WTC11 (cell line): ENCODE data around the gene ATP4A. TPM values are rescaled to one million over a fixed set of nuclear protein-coding genes. Genes with fewer than 3 reads are reported as not detected.
A peak's percentile ranks its signal among the peaks of the same experiment; 100 is the strongest.

Experiments used
- ATAC-seq: fragments of 200-7000 bp; cut with Tn5 transposase; 2 replicates; pipeline ENCODE4 v1.10.0; 2021; ENCODE audit warnings: mild to moderate bottlenecking, moderate library complexity
- CTCF ChIA-PET: fragments of 300-600 bp; sonication (Branson Sonifier 250); formaldehyde crosslinking; loops from one replicate; lab custom pipeline; 2021; ENCODE audit warnings: antibody characterized with exemption; lab: Charles Lee
- POLR2A ChIA-PET: fragments of 350-600 bp; sonication (Branson Sonifier 250); formaldehyde crosslinking; loops from one replicate; lab custom pipeline; 2021; ENCODE audit warnings: antibody characterized with exemption; lab: Charles Lee
- DNase-seq: peaks from one replicate; pipeline ENCODE4 v3.0.0; 2021; ENCODE audit warnings: low spot score
- H3K27ac Mint-ChIP-seq: 2 replicates; pipeline ENCODE4 v1.8.0; 2021; ENCODE audit warnings: mixed read lengths
- H3K27me3 Mint-ChIP-seq: 2 replicates; pipeline ENCODE4 v1.8.0; 2021; ENCODE audit warnings: low read depth, mild to moderate bottlenecking, moderate library complexity, mixed read lengths
- H3K36me3 Mint-ChIP-seq: 2 replicates; pipeline ENCODE4 v1.8.0; 2021; ENCODE audit warnings: mixed read lengths
- H3K4me1 Mint-ChIP-seq: 2 replicates; pipeline ENCODE4 v1.8.0; 2022; ENCODE audit warnings: mixed read lengths
- H3K4me3 Mint-ChIP-seq: 2 replicates; pipeline ENCODE4 v1.8.0; 2021; ENCODE audit warnings: mild to moderate bottlenecking, moderate library complexity, mixed read lengths
- H3K9me3 Mint-ChIP-seq: 2 replicates; pipeline ENCODE4 v1.8.0; 2021; ENCODE audit warnings: mixed read lengths
- CBFB ChIP-seq: sonication (generic); formaldehyde crosslinking; IDR thresholded peaks from 2 replicates; pipeline ENCODE4 v1.8.1; 2022; ENCODE audit warnings: mild to moderate bottlenecking, low read depth, missing genetic modification reagents
- CREM ChIP-seq: sonication (generic); formaldehyde crosslinking; IDR thresholded peaks from 2 replicates; pipeline ENCODE4 v1.8.1; 2022; ENCODE audit warnings: mild to moderate bottlenecking, missing genetic modification reagents, moderate library complexity
- GRHL2 ChIP-seq: fragments of 250-450 bp; sonication (Bioruptor Pico); IDR thresholded peaks from 2 replicates; pipeline ENCODE4 v1.8.0; 2022; ENCODE audit warnings: mild to moderate bottlenecking, moderate library complexity; ENCODE audit not compliant: insufficient replicate concordance, severe bottlenecking
- HMGA2 ChIP-seq: fragments of 250-450 bp; sonication (Bioruptor Pico); IDR thresholded peaks from 2 replicates; pipeline ENCODE4 v1.4.0; 2021; ENCODE audit warnings: mild to moderate bottlenecking, moderate library complexity
- NFYB ChIP-seq: sonication (generic); formaldehyde crosslinking; conservative IDR thresholded peaks from 2 replicates; pipeline ENCODE4 v1.8.0; 2022; ENCODE audit warnings: low read depth, missing genetic modification reagents
- NR1H2 ChIP-seq: sonication (generic); formaldehyde crosslinking; IDR thresholded peaks from 2 replicates; pipeline ENCODE4 v1.9.0; 2021; ENCODE audit warnings: mild to moderate bottlenecking, moderate library complexity, missing genetic modification reagents
- RELA ChIP-seq: sonication (generic); formaldehyde crosslinking; IDR thresholded peaks from 2 replicates; pipeline ENCODE4 v1.8.1; 2022; ENCODE audit warnings: missing genetic modification reagents, mild to moderate bottlenecking, borderline replicate concordance
- SMAD4 ChIP-seq: sonication (generic); formaldehyde crosslinking; IDR thresholded peaks from 2 replicates; pipeline ENCODE4 v1.8.0; 2022; ENCODE audit warnings: mild to moderate bottlenecking, missing genetic modification reagents
- SP1 ChIP-seq: sonication (generic); formaldehyde crosslinking; conservative IDR thresholded peaks from 2 replicates; pipeline ENCODE4 v1.8.1; 2022; ENCODE audit warnings: missing genetic modification reagents
- ZBTB21 ChIP-seq: sonication (generic); formaldehyde crosslinking; IDR thresholded peaks from 2 replicates; pipeline ENCODE4 v1.8.1; 2023; ENCODE audit warnings: mild to moderate bottlenecking, missing genetic modification reagents, borderline replicate concordance
- ZNF121 ChIP-seq: sonication (generic); formaldehyde crosslinking; IDR thresholded peaks from 2 replicates; pipeline ENCODE4 v1.8.0; 2023; ENCODE audit warnings: missing genetic modification reagents
- ZNF219 ChIP-seq: sonication (generic); formaldehyde crosslinking; IDR thresholded peaks from 2 replicates; pipeline ENCODE4 v1.8.0; 2023; ENCODE audit warnings: missing genetic modification reagents, mild to moderate bottlenecking, borderline replicate concordance
- ZNF416 ChIP-seq: fragments of 250-450 bp; sonication (Bioruptor Pico); IDR thresholded peaks from 2 replicates; pipeline ENCODE4 v1.9.0; 2021; ENCODE audit warnings: mild to moderate bottlenecking, inconsistent platforms
- total RNA-seq: library from RNA; stranded (reverse); gene quantifications from 3 replicates; pipeline ENCODE4 v1.2.3, GENCODE V29; 2021
- TF ChIP-seq, protein P1 (sequence below): sonication (generic); formaldehyde crosslinking; IDR thresholded peaks from 2 replicates; pipeline ENCODE4 v1.8.0; 2022; ENCODE audit warnings: mild to moderate bottlenecking, missing genetic modification reagents
- TF ChIP-seq, protein P2 (sequence below): sonication (generic); formaldehyde crosslinking; IDR thresholded peaks from 2 replicates; pipeline ENCODE4 v1.8.1; 2023; ENCODE audit warnings: mild to moderate bottlenecking, missing genetic modification reagents, moderate library complexity
- TF ChIP-seq, protein P3 (sequence below): fragments of 250-450 bp; sonication (Bioruptor Pico); IDR thresholded peaks from 2 replicates; pipeline ENCODE4 v2.1.2; 2022; ENCODE audit warnings: mild to moderate bottlenecking, moderate library complexity
- TF ChIP-seq, protein P4 (sequence below): sonication (generic); formaldehyde crosslinking; IDR thresholded peaks from 2 replicates; pipeline ENCODE4 v1.8.1; 2023; ENCODE audit warnings: mild to moderate bottlenecking, missing genetic modification reagents
- TF ChIP-seq, protein P5 (sequence below): sonication (generic); formaldehyde crosslinking; IDR thresholded peaks from 2 replicates; pipeline ENCODE4 v1.8.0; 2022; ENCODE audit warnings: mild to moderate bottlenecking, missing genetic modification reagents
- TF ChIP-seq, protein P6 (sequence below): sonication (generic); formaldehyde crosslinking; IDR thresholded peaks from 2 replicates; pipeline ENCODE4 v1.8.0; 2023; ENCODE audit warnings: mild to moderate bottlenecking, missing genetic modification reagents
- TF ChIP-seq, protein P7 (sequence below): sonication (generic); formaldehyde crosslinking; IDR thresholded peaks from 2 replicates; pipeline ENCODE4 v1.8.1; 2023; ENCODE audit warnings: mild to moderate bottlenecking, missing genetic modification reagents, moderate library complexity
- TF ChIP-seq, protein P8 (sequence below): sonication (generic); formaldehyde crosslinking; IDR thresholded peaks from 2 replicates; pipeline ENCODE4 v1.8.0; 2023; ENCODE audit warnings: missing genetic modification reagents

Gene ATP4A
- total RNA-seq, 1 experiment from 2014 or later: 0.59 TPM

DNA sequence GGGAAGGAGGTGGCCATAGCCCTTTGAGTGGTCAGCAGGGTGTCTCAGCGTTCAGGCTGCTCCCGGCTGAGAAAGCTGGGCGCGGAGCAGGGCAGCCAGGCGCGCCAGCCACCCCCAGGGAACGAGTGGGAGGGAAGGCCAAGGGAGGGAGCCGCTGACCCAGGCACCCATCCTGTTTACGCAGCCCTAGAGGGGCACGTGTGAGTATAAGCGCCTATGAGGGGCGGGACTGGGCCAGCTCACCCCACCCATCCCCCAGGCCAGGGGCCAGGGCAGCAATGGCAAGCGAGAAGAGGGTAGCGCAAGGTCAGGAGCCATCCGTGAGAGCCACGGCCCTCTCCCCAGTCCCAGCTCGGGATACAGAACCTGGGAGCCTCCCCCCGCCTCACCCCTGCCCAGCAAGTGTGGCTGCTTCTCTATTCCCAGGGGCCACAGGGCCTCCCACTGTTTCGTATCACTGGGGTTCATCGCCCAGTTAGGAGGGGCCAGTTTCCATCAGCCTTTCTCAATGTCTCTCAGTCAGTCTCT is 49.1 kb downstream of the ATP4A start:
- no peaks in the 10 kb centered on the region for H3K9me3 Mint-ChIP-seq
- ATAC-seq: peak; percentile 4; the same call in 1 of the 2 replicates
- H3K4me3 Mint-ChIP-seq: peak overlapping the region; percentile 55
- no peak overlapping the region for H3K27ac Mint-ChIP-seq
- POLR2A ChIA-PET: interaction anchor here (0.6 to 1.6 kb wide), 3 partner anchors 18 to 44 kb away, joined by 3 to 4 read pairs (median 4); no protein-coding TSS in a partner anchor
- TF ChIP-seq, protein P1, sequence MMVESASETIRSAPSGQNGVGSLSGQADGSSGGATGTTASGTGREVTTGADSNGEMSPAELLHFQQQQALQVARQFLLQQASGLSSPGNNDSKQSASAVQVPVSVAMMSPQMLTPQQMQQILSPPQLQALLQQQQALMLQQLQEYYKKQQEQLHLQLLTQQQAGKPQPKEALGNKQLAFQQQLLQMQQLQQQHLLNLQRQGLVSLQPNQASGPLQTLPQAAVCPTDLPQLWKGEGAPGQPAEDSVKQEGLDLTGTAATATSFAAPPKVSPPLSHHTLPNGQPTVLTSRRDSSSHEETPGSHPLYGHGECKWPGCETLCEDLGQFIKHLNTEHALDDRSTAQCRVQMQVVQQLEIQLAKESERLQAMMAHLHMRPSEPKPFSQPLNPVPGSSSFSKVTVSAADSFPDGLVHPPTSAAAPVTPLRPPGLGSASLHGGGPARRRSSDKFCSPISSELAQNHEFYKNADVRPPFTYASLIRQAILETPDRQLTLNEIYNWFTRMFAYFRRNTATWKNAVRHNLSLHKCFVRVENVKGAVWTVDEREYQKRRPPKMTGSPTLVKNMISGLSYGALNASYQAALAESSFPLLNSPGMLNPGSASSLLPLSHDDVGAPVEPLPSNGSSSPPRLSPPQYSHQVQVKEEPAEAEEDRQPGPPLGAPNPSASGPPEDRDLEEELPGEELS (CRISPR knock-in tag): 0 out of 2 replicates have a peak, but pooled peaks have one; percentile 32
- TF ChIP-seq CBFB (0 out of 2 replicates have a peak, but pooled peaks have one; percentile 40), ZBTB21 (CRISPR knock-in tag) (no peak), ZNF416 (CRISPR knock-in tag) (no peak)
- TF ChIP-seq, protein P2, sequence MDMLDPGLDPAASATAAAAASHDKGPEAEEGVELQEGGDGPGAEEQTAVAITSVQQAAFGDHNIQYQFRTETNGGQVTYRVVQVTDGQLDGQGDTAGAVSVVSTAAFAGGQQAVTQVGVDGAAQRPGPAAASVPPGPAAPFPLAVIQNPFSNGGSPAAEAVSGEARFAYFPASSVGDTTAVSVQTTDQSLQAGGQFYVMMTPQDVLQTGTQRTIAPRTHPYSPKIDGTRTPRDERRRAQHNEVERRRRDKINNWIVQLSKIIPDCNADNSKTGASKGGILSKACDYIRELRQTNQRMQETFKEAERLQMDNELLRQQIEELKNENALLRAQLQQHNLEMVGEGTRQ (CRISPR knock-in tag): peak; percentile 47; the same call in 1 of the 2 replicates
- TF ChIP-seq, all 79 proteins: peak for 3
- CTCF ChIA-PET: interaction anchor here (1.0 to 2.3 kb wide), 6 partner anchors 16 to 133 kb away, joined by 3 to 19 read pairs (median 6); partner anchors contain the start of gene COX6B1
- peak; percentile 31 for DNase-seq
- Mint-ChIP-seq H3K36me3 (no peaks in the 10 kb centered on the region), H3K27me3 (peaks cover 20% of the 10 kb centered on the region), H3K4me1 (peaks cover 14% of the 10 kb centered on the region)

DNA sequence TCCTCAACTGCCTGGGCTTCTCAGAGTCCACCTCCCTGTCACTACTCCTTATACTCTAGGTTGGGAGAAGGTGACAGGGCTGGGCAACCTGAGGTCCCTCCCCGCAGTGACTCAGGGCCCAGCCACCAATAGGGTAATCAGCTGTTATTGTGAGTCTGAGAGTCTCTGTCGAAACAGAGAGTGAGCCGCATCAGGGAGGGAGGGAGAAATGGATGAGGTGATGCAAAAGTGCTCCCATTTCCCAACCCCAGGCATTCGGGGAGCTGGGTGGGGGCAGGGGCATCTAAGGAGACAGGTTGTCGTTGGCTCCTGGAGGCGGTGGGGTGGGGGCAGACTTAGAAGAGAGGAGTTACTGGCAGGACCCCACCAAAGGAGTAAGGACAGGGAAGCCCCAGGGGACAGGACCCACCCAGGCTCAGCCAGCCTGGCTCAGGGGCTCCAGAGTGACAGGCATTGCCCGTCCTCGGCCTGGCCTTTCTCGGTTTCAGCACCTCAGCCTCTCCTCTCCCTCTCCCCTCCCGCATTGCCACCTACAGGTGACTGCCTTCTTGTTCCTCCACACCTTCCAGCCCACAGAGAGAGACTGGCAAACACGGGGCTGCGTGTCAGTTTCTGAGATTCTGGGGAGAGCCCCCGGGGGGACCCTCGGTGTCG is 49.7 kb downstream of the ATP4A start, which contains the start of gene DMKN:
Gene DMKN, minus strand, starts transcription at position 22 of the 654 bp plus-strand sequence. CDS start 174 bp downstream, outside the sequence.
- ChIA-PET POLR2A (interaction anchor here (0.5 to 1.6 kb wide), 4 partner anchors 16 to 98 kb away, joined by 3 to 5 read pairs (median 4); no protein-coding TSS in a partner anchor), CTCF (interaction anchor here (0.6 to 2.3 kb wide), 7 partner anchors 16 to 326 kb away, joined by 3 to 19 read pairs (median 5); no protein-coding TSS in a partner anchor)
- Mint-ChIP-seq H3K4me3 (peak within 1 kb of the TSS; percentile 55), H3K27ac (no peak within 1 kb of the TSS), H3K4me1 (peaks cover 15% of the 10 kb centered on the region), H3K27me3 (peaks cover 20% of the 10 kb centered on the region), H3K9me3 (no peaks in the 10 kb centered on the region), H3K36me3 (no peaks in the 10 kb centered on the region)
- DNase-seq (peak; percentile 37), ATAC-seq (peak; percentile 7)
- TF ChIP-seq HMGA2 (no peak), NFYB (CRISPR knock-in tag) (no peak), SP1 (CRISPR knock-in tag) (no peak), ZNF121 (CRISPR knock-in tag) (no peak), RELA (CRISPR knock-in tag) (no peak), ZNF219 (CRISPR knock-in tag) (no peak), GRHL2 (CRISPR knock-in tag) (no peak), NR1H2 (CRISPR knock-in tag) (no peak), SMAD4 (CRISPR knock-in tag) (no peak), CREM (CRISPR knock-in tag) (no peak)
- TF ChIP-seq, protein P3, sequence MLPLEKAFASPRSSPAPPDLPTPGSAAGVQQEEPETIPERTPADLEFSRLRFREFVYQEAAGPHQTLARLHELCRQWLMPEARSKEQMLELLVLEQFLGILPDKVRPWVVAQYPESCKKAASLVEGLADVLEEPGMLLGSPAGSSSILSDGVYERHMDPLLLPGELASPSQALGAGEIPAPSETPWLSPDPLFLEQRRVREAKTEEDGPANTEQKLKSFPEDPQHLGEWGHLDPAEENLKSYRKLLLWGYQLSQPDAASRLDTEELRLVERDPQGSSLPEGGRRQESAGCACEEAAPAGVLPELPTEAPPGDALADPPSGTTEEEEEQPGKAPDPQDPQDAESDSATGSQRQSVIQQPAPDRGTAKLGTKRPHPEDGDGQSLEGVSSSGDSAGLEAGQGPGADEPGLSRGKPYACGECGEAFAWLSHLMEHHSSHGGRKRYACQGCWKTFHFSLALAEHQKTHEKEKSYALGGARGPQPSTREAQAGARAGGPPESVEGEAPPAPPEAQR (CRISPR knock-in tag): no peak
- TF ChIP-seq, protein P4, sequence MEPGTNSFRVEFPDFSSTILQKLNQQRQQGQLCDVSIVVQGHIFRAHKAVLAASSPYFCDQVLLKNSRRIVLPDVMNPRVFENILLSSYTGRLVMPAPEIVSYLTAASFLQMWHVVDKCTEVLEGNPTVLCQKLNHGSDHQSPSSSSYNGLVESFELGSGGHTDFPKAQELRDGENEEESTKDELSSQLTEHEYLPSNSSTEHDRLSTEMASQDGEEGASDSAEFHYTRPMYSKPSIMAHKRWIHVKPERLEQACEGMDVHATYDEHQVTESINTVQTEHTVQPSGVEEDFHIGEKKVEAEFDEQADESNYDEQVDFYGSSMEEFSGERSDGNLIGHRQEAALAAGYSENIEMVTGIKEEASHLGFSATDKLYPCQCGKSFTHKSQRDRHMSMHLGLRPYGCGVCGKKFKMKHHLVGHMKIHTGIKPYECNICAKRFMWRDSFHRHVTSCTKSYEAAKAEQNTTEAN (CRISPR knock-in tag): no peak
- TF ChIP-seq, protein P5, sequence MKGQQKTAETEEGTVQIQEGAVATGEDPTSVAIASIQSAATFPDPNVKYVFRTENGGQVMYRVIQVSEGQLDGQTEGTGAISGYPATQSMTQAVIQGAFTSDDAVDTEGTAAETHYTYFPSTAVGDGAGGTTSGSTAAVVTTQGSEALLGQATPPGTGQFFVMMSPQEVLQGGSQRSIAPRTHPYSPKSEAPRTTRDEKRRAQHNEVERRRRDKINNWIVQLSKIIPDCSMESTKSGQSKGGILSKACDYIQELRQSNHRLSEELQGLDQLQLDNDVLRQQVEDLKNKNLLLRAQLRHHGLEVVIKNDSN: no peak
- TF ChIP-seq, protein P6, sequence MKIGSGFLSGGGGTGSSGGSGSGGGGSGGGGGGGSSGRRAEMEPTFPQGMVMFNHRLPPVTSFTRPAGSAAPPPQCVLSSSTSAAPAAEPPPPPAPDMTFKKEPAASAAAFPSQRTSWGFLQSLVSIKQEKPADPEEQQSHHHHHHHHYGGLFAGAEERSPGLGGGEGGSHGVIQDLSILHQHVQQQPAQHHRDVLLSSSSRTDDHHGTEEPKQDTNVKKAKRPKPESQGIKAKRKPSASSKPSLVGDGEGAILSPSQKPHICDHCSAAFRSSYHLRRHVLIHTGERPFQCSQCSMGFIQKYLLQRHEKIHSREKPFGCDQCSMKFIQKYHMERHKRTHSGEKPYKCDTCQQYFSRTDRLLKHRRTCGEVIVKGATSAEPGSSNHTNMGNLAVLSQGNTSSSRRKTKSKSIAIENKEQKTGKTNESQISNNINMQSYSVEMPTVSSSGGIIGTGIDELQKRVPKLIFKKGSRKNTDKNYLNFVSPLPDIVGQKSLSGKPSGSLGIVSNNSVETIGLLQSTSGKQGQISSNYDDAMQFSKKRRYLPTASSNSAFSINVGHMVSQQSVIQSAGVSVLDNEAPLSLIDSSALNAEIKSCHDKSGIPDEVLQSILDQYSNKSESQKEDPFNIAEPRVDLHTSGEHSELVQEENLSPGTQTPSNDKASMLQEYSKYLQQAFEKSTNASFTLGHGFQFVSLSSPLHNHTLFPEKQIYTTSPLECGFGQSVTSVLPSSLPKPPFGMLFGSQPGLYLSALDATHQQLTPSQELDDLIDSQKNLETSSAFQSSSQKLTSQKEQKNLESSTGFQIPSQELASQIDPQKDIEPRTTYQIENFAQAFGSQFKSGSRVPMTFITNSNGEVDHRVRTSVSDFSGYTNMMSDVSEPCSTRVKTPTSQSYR (CRISPR knock-in tag): no peak
- TF ChIP-seq, protein P7, sequence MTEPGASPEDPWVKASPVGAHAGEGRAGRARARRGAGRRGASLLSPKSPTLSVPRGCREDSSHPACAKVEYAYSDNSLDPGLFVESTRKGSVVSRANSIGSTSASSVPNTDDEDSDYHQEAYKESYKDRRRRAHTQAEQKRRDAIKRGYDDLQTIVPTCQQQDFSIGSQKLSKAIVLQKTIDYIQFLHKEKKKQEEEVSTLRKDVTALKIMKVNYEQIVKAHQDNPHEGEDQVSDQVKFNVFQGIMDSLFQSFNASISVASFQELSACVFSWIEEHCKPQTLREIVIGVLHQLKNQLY (CRISPR knock-in tag): no peak
- TF ChIP-seq, protein P8, sequence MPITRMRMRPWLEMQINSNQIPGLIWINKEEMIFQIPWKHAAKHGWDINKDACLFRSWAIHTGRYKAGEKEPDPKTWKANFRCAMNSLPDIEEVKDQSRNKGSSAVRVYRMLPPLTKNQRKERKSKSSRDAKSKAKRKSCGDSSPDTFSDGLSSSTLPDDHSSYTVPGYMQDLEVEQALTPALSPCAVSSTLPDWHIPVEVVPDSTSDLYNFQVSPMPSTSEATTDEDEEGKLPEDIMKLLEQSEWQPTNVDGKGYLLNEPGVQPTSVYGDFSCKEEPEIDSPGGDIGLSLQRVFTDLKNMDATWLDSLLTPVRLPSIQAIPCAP (CRISPR knock-in tag): no peak
